ENCODE results near the gene ZNF277. TPM values are rescaled to one million over a fixed set of nuclear protein-coding genes. Genes with fewer than 3 reads are reported as not detected.

Gene ZNF277
- total and polyA plus RNA-seq, 8 donors, result 13.6 to 25.3 (median 19.6) TPM

- no peaks in the 10 kb centered on the region for H3K27me3 ChIP-seq
- intact Hi-C loops (cut with DNase I), result no loop called here
- 94 to 98% methylated on average over 5 of the region's 5 CpGs for WGBS, 2 donors
- no peak for TF ChIP-seq CTCF (IDR thresholded peaks at IDR 0.05)
- no peak overlapping the region for H3K4me3 ChIP-seq
- no peaks in the 10 kb centered on the region for H3K9me3 ChIP-seq
- ATAC-seq (no peak), DNase-seq (no peak), FAIRE-seq (no peak)
- H3K36me3 ChIP-seq, result no peaks in the 10 kb centered on the region
- H3K27ac ChIP-seq, result no peak overlapping the region
- H3K4me1 ChIP-seq, result no peaks in the 10 kb centered on the region
Observed at GRCh38 chr7:112189691-112190090, 16.8 kb upstream of the ZNF277 start.

GRCh38 chr7:112190120-112190519 lies 16.4 kb upstream of the ZNF277 start:
- no peak for ATAC-seq
- Histone ChIP-seq H3K4me1 (no peaks in the 10 kb centered on the region), H3K9me3 (no peaks in the 10 kb centered on the region), H3K27ac (no peak overlapping the region), H3K36me3 (no peaks in the 10 kb centered on the region), H3K4me3 (no peak overlapping the region), H3K27me3 (no peaks in the 10 kb centered on the region)
- no peak for FAIRE-seq
- intact Hi-C loops (cut with DNase I), result no loop called here
- 73 to 90% methylated on average over 2 of the region's 2 CpGs for WGBS, 2 donors
- TF ChIP-seq CTCF (IDR thresholded peaks at IDR 0.05), result no peak
- no peak for DNase-seq

DNA sequence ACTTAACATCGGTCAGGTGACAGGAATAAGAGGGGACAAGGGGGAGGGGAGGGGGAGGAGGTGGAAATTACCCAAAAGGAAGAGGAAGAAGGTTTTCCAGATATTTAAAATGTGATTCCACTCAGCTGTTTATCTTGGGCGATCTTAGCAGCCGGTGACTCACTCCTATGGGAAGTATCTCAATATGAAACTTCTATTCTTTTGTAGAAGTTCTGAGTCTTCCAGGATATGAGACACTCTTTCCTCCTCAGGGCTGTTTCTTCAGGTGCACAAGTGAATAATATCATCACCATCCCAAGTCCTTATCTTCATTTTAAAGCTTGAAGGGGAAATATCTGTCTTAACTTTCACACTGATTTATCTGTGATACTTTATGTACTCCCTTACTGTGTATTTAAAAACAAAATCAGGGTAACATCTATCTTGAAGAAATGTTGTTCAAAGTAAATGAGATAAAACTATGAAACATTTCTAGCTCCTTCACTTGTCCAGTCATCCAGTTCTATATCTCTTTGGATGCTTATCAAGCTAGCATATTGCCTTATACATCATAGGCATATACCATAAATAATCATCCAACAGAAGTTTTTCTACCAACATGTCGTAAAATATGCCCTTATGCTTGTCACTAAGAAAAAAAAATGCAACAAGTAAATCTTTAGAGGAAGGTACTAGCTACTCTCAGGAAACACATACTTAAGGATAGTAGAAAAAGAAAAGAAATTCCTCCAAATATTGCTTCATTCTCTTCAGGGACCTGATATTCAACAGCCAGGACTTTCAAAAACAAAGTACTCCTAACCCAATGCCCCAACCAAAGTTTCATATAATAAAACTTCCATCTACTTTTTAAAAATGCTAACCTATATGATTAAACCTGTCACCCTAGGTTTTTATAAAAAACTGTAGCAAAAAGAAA lies 14.0 kb upstream of the ZNF277 start:
- Histone ChIP-seq H3K4me3 (no peak overlapping the region), H3K9me3 (no peaks in the 10 kb centered on the region), H3K27ac (no peak overlapping the region), H3K27me3 (no peaks in the 10 kb centered on the region), H3K36me3 (no peaks in the 10 kb centered on the region), H3K4me1 (no peaks in the 10 kb centered on the region)
- intact Hi-C loops (cut with DNase I), result no loop called here
- peak in 1 of 4 donors; percentile 33 for ATAC-seq
- WGBS, 2 donors, result 77 to 83% methylated on average over 4 of the region's 4 CpGs
- DNase-seq, result no peak
- TF ChIP-seq CTCF (IDR thresholded peaks at IDR 0.05), result no peak
- no peak for FAIRE-seq

- FAIRE-seq (no peak), ATAC-seq (peak in 1 of 4 donors; percentile 34), DNase-seq (no peak)
- H3K9me3 ChIP-seq, result no peaks in the 10 kb centered on the region
- H3K27me3 ChIP-seq, result no peaks in the 10 kb centered on the region
- intact Hi-C loops (cut with DNase I), result no loop called here
- H3K36me3 ChIP-seq, result no peaks in the 10 kb centered on the region
- no peak for TF ChIP-seq CTCF (IDR thresholded peaks at IDR 0.05)
- no peak overlapping the region for H3K27ac ChIP-seq
- no peak overlapping the region for H3K4me3 ChIP-seq
- H3K4me1 ChIP-seq, result no peaks in the 10 kb centered on the region
Observed at GRCh38 chr7:112193915-112194502, 12.5 kb upstream of the ZNF277 start.

GRCh38 chr7:112195717-112196116 lies 10.8 kb upstream of the ZNF277 start:
- Histone ChIP-seq H3K27ac (no peak overlapping the region), H3K9me3 (no peaks in the 10 kb centered on the region), H3K4me3 (no peak overlapping the region), H3K36me3 (no peaks in the 10 kb centered on the region), H3K27me3 (no peaks in the 10 kb centered on the region), H3K4me1 (no peaks in the 10 kb centered on the region)
- 68 to 73% methylated on average over 5 of the region's 5 CpGs for WGBS, 2 donors
- no peak for TF ChIP-seq CTCF (IDR thresholded peaks at IDR 0.05)
- DNase-seq (no peak), FAIRE-seq (no peak), ATAC-seq (no peak)
- intact Hi-C loops (cut with DNase I), result no loop called here
